ENCODE results near the gene TLR1. TPM values are rescaled to one million over a fixed set of nuclear protein-coding genes. Genes with fewer than 3 reads are reported as not detected.
"Not testable (repeated sequence)": the region's sequence is repeated elsewhere in the genome, so short reads cannot be mapped to it uniquely, and the experiment has no call there.

Gene TLR1
- total and polyA plus RNA-seq, 2 donors (not counting 1 experiment from before 2014, with no cell fraction given), result 23.4 to 50.8 TPM

DNA sequence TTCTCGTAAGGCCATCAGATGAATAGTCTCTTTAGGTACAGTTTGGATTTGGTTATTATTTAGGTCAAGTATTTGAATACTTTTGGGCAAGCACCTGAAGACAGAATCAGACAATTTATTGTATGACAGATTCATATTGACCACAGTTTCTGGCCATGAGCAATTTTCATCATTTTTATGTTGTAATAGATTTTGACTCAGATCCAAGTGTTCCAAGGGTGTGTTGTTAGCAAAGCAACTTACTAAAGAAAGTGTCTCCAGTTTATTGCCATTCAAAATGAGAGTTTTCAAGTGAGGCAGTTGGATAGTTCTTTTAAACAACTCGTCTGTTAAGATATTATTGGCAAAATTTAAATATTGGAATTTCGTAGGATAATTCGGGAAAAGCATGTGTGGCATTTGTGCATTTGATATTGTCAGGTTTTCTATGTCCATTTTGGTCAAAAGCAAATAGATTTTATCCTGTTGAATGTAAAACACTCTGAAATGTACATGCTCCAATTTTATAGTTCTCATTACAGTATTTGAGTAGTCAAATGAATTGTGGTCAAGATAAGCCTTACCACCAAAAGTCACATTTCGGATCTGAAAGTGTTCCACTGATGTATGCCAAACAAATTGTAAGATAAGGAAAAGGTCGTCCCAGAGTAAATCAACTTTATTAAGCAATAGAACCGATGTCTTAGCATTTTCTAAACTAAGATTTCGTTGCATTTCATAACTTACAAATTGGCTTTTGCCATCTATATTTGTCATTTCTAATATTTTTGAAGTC lies 30.2 kb downstream of the TLR1 start:
- no peak for DNase-seq
- peaks cover 13% of the 10 kb centered on the region for H3K9me3 Mint-ChIP-seq (ENCODE audit: insufficient read depth)
- Histone ChIP-seq H2AFZ (ENCODE audit: insufficient read depth, low read depth, low read length, poor library complexity, severe bottlenecking) (no peak overlapping the region), H3K4me1 (ENCODE audit: control insufficient read depth in 2 of 2, insufficient read depth in 2 of 2, low read length in 2 of 2) (peaks cover 30 to 49% of the 10 kb centered on the region in 2 donors), H3K9me3 (ENCODE audit: control extremely low read depth in 1 of 3, control insufficient read depth in 2 of 3, insufficient read depth in 1 of 3, low read length in 2 of 3) (peaks cover 0 to 7% (median 5%) of the 10 kb centered on the region in 3 donors), H3K4me2 (replicated peaks; ENCODE audit: low read depth, low read length, poor library complexity, severe bottlenecking) (no peak overlapping the region), H3K79me2 (ENCODE audit: control insufficient read depth, insufficient read depth, low read length) (peaks cover 93% of the 10 kb centered on the region), H3K27me3 (replicated peaks in 1 of 4; ENCODE audit: control extremely low read depth in 1 of 4, control insufficient read depth in 3 of 4, insufficient read depth in 4 of 4, low read length in 3 of 4) (no peaks in the 10 kb centered on the region), H3K9ac (ENCODE audit: low read length) (no peak overlapping the region), H4K20me1 (ENCODE audit: control insufficient read depth, insufficient read depth, low read length, poor library complexity, severe bottlenecking) (no peaks in the 10 kb centered on the region), H3K27ac (ENCODE audit: low read length in 2 of 2) (peak overlapping the region in 1 of 2 donors; percentile 67), H3K4me3 (ENCODE audit: control extremely low read depth in 1 of 5, extremely low read depth in 1 of 5, insufficient read depth in 1 of 5, low read depth in 2 of 5, low read length in 4 of 5) (no peak overlapping the region), H3K36me3 (replicated peaks in 1 of 2; ENCODE audit: control extremely low read depth in 1 of 2, control insufficient read depth in 1 of 2, extremely low read depth in 1 of 2, insufficient read depth in 2 of 2, low read length in 1 of 2) (peaks cover 19 to 48% of the 10 kb centered on the region in 2 experiments)
- no peak for ATAC-seq (ENCODE audit: low read depth)
- ChIA-PET CTCF (interaction anchor here (1.1 to 19.2 kb wide), 6 partner anchors 9 to 31 kb away, joined by 3 to 620 read pairs (median 6); partner anchors contain the start of genes TLR1 and TLR10), POLR2A (no interaction called here)
- TF ChIP-seq EZH2 (IDR thresholded peaks at IDR 0.05; ENCODE audit: borderline replicate concordance, insufficient read depth, low read depth, low read length, poor library complexity, severe bottlenecking) (no peak), CTCF (IDR thresholded peaks at IDR 0.05) (no peak)
- no CpG with 5 or more reads among the region's 8 CpGs for WGBS (ENCODE audit: insufficient coverage)
- H3K27ac Mint-ChIP-seq, result peak overlapping the region; percentile 82
- intact Hi-C loops (cut with micrococcal nuclease), result no loop called here
- no peaks in the 10 kb centered on the region for H3K27me3 Mint-ChIP-seq
- H3K4me3 Mint-ChIP-seq, result no peak overlapping the region
- H3K4me1 Mint-ChIP-seq, result peaks cover 75% of the 10 kb centered on the region

DNA sequence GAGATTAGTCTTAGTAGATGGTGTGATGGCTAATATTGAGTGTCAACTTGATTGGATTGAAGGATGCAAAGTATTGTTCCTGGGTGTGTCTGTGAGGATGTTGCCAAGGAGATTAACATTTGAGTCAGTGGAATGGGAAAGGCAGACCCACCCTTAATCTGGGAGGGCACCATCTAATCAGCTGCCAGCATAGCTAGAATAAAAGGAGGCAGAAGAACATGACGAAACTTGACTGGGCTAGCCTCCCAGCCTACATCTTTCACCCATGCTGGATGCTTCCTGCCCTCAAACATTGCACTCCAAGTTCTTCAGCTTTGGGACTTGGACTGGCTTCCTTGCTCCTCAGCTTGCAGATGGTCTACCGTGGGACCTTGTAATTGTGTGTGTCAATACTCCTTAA lies 34.3 kb downstream of the TLR1 start:
- peaks cover 4 to 16% (median 11%) of the 10 kb centered on the region in 3 donors for H3K9me3 ChIP-seq (ENCODE audit: control extremely low read depth in 1 of 3, control insufficient read depth in 2 of 3, insufficient read depth in 1 of 3, low read length in 2 of 3)
- H4K20me1 ChIP-seq (ENCODE audit: control insufficient read depth, insufficient read depth, low read length, poor library complexity, severe bottlenecking); DNase-seq; H3K4me3 ChIP-seq (ENCODE audit: control extremely low read depth in 1 of 5, extremely low read depth in 1 of 5, insufficient read depth in 1 of 5, low read depth in 2 of 5, low read length in 4 of 5); H3K27me3 ChIP-seq (replicated peaks in 1 of 4; ENCODE audit: control extremely low read depth in 1 of 4, control insufficient read depth in 3 of 4, insufficient read depth in 4 of 4, low read length in 3 of 4); ATAC-seq (ENCODE audit: low read depth); intact Hi-C loops (cut with micrococcal nuclease); H2AFZ ChIP-seq (ENCODE audit: insufficient read depth, low read depth, low read length, poor library complexity, severe bottlenecking); H3K4me2 ChIP-seq (replicated peaks; ENCODE audit: low read depth, low read length, poor library complexity, severe bottlenecking); H3K9me3 Mint-ChIP-seq (ENCODE audit: insufficient read depth); H3K27me3 Mint-ChIP-seq; H3K9ac ChIP-seq (ENCODE audit: low read length): not testable (repeated sequence)
- peaks cover 7 to 21% of the 10 kb centered on the region in 2 experiments for H3K36me3 ChIP-seq (replicated peaks in 1 of 2; ENCODE audit: control extremely low read depth in 1 of 2, control insufficient read depth in 1 of 2, extremely low read depth in 1 of 2, insufficient read depth in 2 of 2, low read length in 1 of 2)
- Mint-ChIP-seq H3K27ac (peak overlapping the region; percentile 84), H3K4me3 (peak overlapping the region; percentile 16), H3K4me1 (peaks cover 77% of the 10 kb centered on the region)
- POLR2A ChIA-PET, result interaction anchor here (0.6 to 1.7 kb wide), 5 partner anchors 10 to 120 kb away, joined by 3 to 9 read pairs (median 4); partner anchors contain the start of genes TLR1 and TLR10
- peaks cover 90% of the 10 kb centered on the region for H3K79me2 ChIP-seq (ENCODE audit: control insufficient read depth, insufficient read depth, low read length)
- peaks cover 43 to 46% of the 10 kb centered on the region in 2 donors for H3K4me1 ChIP-seq (ENCODE audit: control insufficient read depth in 2 of 2, insufficient read depth in 2 of 2, low read length in 2 of 2)
- CTCF ChIA-PET, result interaction anchor here (1.3 to 19.2 kb wide), 4 partner anchors 10 to 89 kb away, joined by 3 to 620 read pairs (median 20); partner anchors contain the start of genes TLR1 and TLR10
- WGBS (ENCODE audit: insufficient coverage), result 100% methylated on average over 1 of the region's 2 CpGs
- H3K27ac ChIP-seq (ENCODE audit: low read length in 2 of 2), result peak overlapping the region in 1 of 2 donors; percentile 66

Measured in B cell (primary cell).